Fibroblast of lung (primary cell): ENCODE data around the gene CDR2. TPM values are rescaled to one million over a fixed set of nuclear protein-coding genes. Genes with fewer than 3 reads are reported as not detected.

Experiments used
- DNase-seq, 2 donors: peaks; one replicate each; pipeline versions ENCODE4 v3.0.0 to v3.0.0-alpha.2; 2010; ENCODE audit warnings: low read depth in 2 of 2
- H2AFZ ChIP-seq: 2 replicates; pipeline ENCODE4 v1.5.1; 2012; ENCODE audit warnings: low read length, control low read depth, inconsistent platforms
- H3K27ac ChIP-seq: 2 replicates; pipeline ENCODE4 v1.5.1; 2011; ENCODE audit warnings: low read length, control low read depth; ENCODE audit not compliant: insufficient read depth
- H3K27me3 ChIP-seq: 2 replicates; pipeline ENCODE4 v1.5.1; 2011; ENCODE audit warnings: mild to moderate bottlenecking, low read length; ENCODE audit not compliant: control insufficient read depth, insufficient read depth
- H3K36me3 ChIP-seq: 2 replicates; pipeline ENCODE4 v1.5.1; 2011; ENCODE audit warnings: low read length; ENCODE audit not compliant: control insufficient read depth, insufficient read depth
- H3K4me1 ChIP-seq: 2 replicates; pipeline ENCODE4 v1.5.1; 2011; ENCODE audit warnings: low read length; ENCODE audit not compliant: control insufficient read depth, insufficient read depth; ENCODE audit errors: extremely low read depth
- H3K4me2 ChIP-seq: 2 replicates; pipeline ENCODE4 v1.5.1; 2011; ENCODE audit warnings: low read length, control low read depth; ENCODE audit not compliant: insufficient read depth; ENCODE audit errors: extremely low read depth
- H3K4me3 ChIP-seq, 4 experiments: fragments of 200-600 bp in 1 of 4; sonication (generic) in 1 of 4; replicated peaks in 1 of 4; 2 replicates each; pipeline ENCODE4 v1.5.1; 2011 to 2016; ENCODE audit warnings: low read length in 4 of 4, low read depth in 3 of 4, mild to moderate bottlenecking in 3 of 4, control low read depth in 2 of 4, inconsistent platforms in 1 of 4, mixed read lengths in 1 of 4; ENCODE audit not compliant: insufficient read depth in 1 of 4; ENCODE audit errors: control extremely low read depth in 1 of 4
- H3K79me2 ChIP-seq: 2 replicates; pipeline ENCODE4 v1.5.1; 2012; ENCODE audit warnings: mild to moderate bottlenecking, low read length, inconsistent platforms; ENCODE audit not compliant: control insufficient read depth, insufficient read depth
- H3K9ac ChIP-seq: 2 replicates; pipeline ENCODE4 v1.5.1; 2011; ENCODE audit warnings: mild to moderate bottlenecking, low read length, control low read depth; ENCODE audit not compliant: insufficient read depth
- H3K9me3 ChIP-seq: 2 replicates; pipeline ENCODE4 v1.5.1; 2012; ENCODE audit warnings: low read depth, low read length; ENCODE audit not compliant: control insufficient read depth, insufficient read depth
- H4K20me1 ChIP-seq: 2 replicates; pipeline ENCODE4 v1.5.1; 2011; ENCODE audit warnings: low read length; ENCODE audit not compliant: control insufficient read depth, insufficient read depth; ENCODE audit errors: extremely low read depth
- EZH2 ChIP-seq: IDR thresholded peaks from 2 replicates; pipeline ENCODE4 v1.5.1; 2012; ENCODE audit warnings: low read length, control low read depth, mild to moderate bottlenecking; ENCODE audit errors: missing control alignments
- polyA plus RNA-seq, 2 donors: library from polyadenylated mRNA; depleted of rRNA in 1 of 2; stranded (reverse) in 1 of 2; unstranded in 1 of 2; fragments of >200 nt; gene quantifications; 2 replicates each; pipeline ENCODE4 v1.2.1, GENCODE V29; 2011 to 2012; ENCODE audit warnings: missing spikeins in 1 of 2
- total RNA-seq: library from RNA; depleted of rRNA; stranded (reverse); fragments of >200 nt; gene quantifications from 2 replicates; pipeline ENCODE4 v1.2.1, GENCODE V29; 2014
- TF ChIP-seq, protein P1 (sequence below), 2 donors: IDR thresholded peaks in 1 of 2; conservative IDR thresholded peaks in 1 of 2; 1 replicate in 1 of 2; 2 replicates in 1 of 2; pipeline ENCODE4 v1.5.1; 2011 to 2012; ENCODE audit warnings: low read length in 2 of 2, control low read depth in 1 of 2, inconsistent platforms in 1 of 2, low read depth in 1 of 2, mild to moderate bottlenecking in 1 of 2

Gene CDR2
- total and polyA plus RNA-seq, 2 donors (not counting 1 experiment from before 2014, with no cell fraction given): 60.1 to 73.8 TPM

DNA sequence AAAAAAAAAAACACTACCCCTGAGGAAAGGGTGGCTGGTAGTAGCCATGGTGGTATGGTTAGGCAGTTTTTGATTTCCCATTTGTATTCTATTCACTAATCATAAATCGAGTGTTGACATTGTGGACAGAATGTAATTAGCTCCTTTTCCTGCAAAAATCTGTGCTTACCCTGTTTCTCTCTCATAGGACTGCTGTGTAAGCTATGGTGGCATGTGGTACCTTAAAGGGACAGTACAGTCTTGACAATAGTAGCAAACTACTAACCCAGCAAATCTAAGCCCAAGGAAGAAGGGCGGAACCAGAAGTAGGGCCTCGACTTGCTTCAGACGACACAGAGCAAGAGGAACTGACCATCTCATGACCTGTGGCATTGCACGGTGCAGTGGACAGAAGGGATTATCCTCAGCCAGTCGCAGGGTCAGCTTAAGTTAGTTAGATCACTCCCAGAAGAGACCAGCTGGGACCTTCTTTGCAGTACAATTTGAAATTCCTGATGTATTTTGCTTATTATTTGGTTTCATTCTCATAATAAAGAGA is 40.9 kb downstream of the CDR2 start:
- H3K4me3 ChIP-seq: no peak overlapping the region
- H3K27me3 ChIP-seq: no peaks in the 10 kb centered on the region
- H3K4me1 ChIP-seq: no peaks in the 10 kb centered on the region
- peaks cover 6% of the 10 kb centered on the region for H3K79me2 ChIP-seq
- TF ChIP-seq, protein P1, sequence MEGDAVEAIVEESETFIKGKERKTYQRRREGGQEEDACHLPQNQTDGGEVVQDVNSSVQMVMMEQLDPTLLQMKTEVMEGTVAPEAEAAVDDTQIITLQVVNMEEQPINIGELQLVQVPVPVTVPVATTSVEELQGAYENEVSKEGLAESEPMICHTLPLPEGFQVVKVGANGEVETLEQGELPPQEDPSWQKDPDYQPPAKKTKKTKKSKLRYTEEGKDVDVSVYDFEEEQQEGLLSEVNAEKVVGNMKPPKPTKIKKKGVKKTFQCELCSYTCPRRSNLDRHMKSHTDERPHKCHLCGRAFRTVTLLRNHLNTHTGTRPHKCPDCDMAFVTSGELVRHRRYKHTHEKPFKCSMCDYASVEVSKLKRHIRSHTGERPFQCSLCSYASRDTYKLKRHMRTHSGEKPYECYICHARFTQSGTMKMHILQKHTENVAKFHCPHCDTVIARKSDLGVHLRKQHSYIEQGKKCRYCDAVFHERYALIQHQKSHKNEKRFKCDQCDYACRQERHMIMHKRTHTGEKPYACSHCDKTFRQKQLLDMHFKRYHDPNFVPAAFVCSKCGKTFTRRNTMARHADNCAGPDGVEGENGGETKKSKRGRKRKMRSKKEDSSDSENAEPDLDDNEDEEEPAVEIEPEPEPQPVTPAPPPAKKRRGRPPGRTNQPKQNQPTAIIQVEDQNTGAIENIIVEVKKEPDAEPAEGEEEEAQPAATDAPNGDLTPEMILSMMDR (conservative IDR thresholded peaks at IDR 0.05 in 1 of 2, IDR thresholded peaks at IDR 0.05 in 1 of 2; ENCODE audit: low read depth in 1 of 2, low read length in 2 of 2): no peak
- TF ChIP-seq EZH2: no peak
- H3K36me3 ChIP-seq: peaks cover 19% of the 10 kb centered on the region
- DNase-seq: no peak
- H3K4me2 ChIP-seq: no peak overlapping the region
- H2AFZ ChIP-seq: no peak overlapping the region
- H4K20me1 ChIP-seq: no peaks in the 10 kb centered on the region
- H3K27ac ChIP-seq: no peak overlapping the region
- H3K9ac ChIP-seq: no peak overlapping the region
- no peaks in the 10 kb centered on the region for H3K9me3 ChIP-seq

DNA sequence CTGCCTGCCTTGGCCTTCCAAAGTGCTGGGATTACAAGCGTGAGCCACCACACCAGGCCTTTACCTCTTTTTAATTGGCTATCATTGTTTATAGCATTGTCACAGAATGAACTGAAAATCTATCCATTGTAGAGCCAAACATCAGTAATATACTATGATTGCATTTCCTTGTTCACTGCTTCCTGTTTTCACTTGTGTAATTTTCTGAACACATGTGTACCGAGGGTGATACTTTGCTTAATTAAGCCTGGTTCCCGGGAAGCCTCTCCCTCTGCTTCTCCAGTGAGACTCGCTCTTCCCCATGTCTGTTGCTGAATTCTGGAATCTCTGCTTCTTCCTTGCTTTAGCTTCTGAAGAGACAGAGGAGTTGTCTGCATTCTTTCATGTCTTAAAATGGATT is 44.1 kb downstream of the CDR2 start:
- Histone ChIP-seq H3K79me2 (no peaks in the 10 kb centered on the region), H3K9ac (no peak overlapping the region), H3K36me3 (peaks cover 29% of the 10 kb centered on the region), H3K4me3 (no peak overlapping the region), H3K9me3 (no peaks in the 10 kb centered on the region), H4K20me1 (no peaks in the 10 kb centered on the region), H3K4me1 (no peaks in the 10 kb centered on the region), H3K27ac (no peak overlapping the region), H2AFZ (no peak overlapping the region), H3K27me3 (no peaks in the 10 kb centered on the region), H3K4me2 (no peak overlapping the region)
- TF ChIP-seq, protein P1 (conservative IDR thresholded peaks at IDR 0.05 in 1 of 2, IDR thresholded peaks at IDR 0.05 in 1 of 2; ENCODE audit: low read depth in 1 of 2, low read length in 2 of 2): no peak
- TF ChIP-seq EZH2: no peak
- DNase-seq: no peak

DNA sequence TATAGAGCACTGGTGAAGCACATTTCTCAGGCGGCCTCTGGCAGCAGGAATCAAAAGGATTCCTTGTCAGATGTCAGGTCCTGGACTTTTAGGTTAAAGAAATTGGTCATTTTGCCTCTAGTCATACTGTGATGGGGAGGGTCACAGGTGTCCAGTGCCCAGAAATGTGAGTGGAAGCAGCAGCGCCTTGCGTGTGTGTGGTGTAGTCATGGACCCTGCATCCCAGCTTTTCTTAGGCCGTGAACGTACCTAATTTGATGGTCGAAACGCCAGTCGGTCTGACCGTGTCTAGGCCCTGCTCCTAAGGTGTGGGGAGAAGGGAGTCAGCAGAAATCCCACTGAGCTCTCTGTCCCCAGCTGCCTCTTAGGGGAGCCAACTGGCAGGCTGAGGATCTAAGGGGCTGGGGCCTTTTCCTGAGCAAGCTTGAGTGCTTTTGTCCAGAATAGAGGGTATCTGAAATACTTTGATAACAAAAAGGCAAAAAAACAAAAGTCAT is 45.2 kb downstream of the CDR2 start:
- no peaks in the 10 kb centered on the region for H4K20me1 ChIP-seq
- peaks cover 30% of the 10 kb centered on the region for H3K36me3 ChIP-seq

More for the DNA sequence above, 45.2 kb downstream of the CDR2 start:
- Histone ChIP-seq H3K27me3 (no peaks in the 10 kb centered on the region), H2AFZ (no peak overlapping the region), H3K4me2 (no peak overlapping the region), H3K9ac (no peak overlapping the region), H3K27ac (no peak overlapping the region), H3K9me3 (no peaks in the 10 kb centered on the region), H3K79me2 (no peaks in the 10 kb centered on the region), H3K4me1 (no peaks in the 10 kb centered on the region), H3K4me3 (no peak overlapping the region)
- no peak for DNase-seq
- no peak for TF ChIP-seq EZH2
- TF ChIP-seq, protein P1 (conservative IDR thresholded peaks at IDR 0.05 in 1 of 2, IDR thresholded peaks at IDR 0.05 in 1 of 2; ENCODE audit: low read depth in 1 of 2, low read length in 2 of 2): no peak
